ENCODE results near the gene SAPCD2. TPM values are rescaled to one million over a fixed set of nuclear protein-coding genes. Genes with fewer than 3 reads are reported as not detected.

SAPCD2 gene
- total and polyA plus RNA-seq, 2 donors from 2014 or later = 1.7 to 2.3 TPM

DNA sequence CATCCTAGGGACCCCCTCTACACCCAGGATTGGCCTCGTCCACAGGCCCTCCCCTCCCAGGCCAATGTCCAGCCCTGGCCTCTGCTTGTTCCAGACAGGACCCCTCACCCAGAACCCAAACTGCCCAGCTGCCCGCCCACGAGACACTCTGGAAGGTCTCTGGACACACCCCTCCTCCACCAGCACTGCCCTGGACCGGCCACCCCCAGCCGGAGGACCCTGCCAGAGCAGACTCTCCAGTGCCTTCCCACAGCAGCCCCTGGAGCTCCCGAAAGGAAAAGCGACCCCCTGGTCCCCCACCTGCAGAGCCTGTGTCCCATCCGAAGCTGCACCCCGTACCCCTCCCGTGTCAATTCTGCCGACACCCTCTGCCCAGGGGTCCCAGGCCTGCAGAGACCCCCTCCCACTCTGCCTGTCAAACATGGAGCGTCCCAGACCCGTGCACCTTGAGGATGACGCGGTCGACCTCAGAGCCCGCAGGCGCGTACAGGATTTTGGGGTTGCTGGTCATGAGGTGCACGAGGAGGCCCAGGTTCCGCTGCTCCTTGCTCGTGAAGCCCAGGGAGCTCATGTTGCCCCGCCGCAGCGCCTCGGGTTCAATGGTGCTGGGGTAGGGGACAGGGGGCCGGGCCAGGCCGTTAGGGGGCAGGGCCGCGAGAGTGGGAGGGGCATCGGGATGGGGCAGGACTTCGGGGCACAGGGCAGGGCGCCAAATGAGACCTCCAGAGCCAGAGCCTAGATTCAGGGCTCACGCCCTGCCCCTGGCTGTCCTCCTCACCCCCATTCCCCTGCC lies 50.3 kb downstream of the SAPCD2 start:
- no peak for FAIRE-seq

DNA sequence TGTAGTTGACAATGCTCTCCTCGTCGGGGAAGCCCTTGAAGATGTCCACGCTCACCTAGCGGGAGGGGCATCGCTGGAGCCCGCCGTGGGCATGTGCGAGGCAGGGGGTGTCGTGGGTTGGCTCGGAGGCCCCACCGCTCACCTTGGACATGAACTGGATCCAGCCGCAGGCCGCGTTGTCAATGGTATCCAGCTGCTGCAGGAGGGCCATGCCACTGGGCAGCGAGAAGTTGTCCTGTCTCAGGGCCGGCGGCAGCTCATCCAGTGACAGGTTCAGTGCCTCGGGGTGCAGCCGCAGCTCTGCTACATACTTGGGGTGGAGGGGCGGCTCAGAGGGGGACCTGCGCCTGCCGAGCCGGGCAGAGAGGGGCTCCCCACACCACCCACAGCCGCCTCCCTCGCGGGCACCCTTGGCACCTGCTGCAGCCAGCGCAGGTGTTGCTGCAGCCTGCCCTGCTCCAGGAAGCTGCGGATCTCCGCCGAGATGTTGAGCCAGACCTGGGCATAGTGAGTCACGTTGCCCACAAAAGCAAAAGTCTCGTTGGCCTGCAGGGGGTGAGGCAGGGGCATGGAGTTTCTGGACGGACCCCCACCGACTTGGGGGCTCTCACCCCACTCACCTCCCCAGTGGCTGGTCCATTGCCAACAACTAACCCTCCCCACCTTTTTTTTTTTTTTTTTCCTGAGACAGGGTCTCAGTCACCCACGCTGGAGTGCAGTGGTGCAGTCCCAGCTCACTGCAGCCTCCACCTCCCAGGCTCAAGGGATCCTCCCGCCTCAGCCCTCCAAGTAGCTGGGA lies 51.4 kb downstream of the SAPCD2 start:
- H3K27ac ChIP-seq (ENCODE audit: low read depth in 2 of 2, low read length in 2 of 2) = no peak overlapping the region
- H3K9ac ChIP-seq (ENCODE audit: low read length in 3 of 3) = no peak overlapping the region
- H3K4me3 ChIP-seq (ENCODE audit: low read length in 3 of 3) = no peak overlapping the region
- H3K27me3 ChIP-seq (ENCODE audit: control insufficient read depth, insufficient read depth, low read length) = no peaks in the 10 kb centered on the region
- H3K4me1 ChIP-seq (ENCODE audit: control insufficient read depth in 2 of 3, insufficient read depth in 2 of 3, low read depth in 1 of 3, low read length in 3 of 3) = no peaks in the 10 kb centered on the region
- H3K36me3 ChIP-seq (ENCODE audit: control insufficient read depth in 2 of 3, insufficient read depth in 3 of 3, low read length in 3 of 3) = peaks cover 0 to 8% (median 0%) of the 10 kb centered on the region in 3 donors
- TF ChIP-seq, protein P1, sequence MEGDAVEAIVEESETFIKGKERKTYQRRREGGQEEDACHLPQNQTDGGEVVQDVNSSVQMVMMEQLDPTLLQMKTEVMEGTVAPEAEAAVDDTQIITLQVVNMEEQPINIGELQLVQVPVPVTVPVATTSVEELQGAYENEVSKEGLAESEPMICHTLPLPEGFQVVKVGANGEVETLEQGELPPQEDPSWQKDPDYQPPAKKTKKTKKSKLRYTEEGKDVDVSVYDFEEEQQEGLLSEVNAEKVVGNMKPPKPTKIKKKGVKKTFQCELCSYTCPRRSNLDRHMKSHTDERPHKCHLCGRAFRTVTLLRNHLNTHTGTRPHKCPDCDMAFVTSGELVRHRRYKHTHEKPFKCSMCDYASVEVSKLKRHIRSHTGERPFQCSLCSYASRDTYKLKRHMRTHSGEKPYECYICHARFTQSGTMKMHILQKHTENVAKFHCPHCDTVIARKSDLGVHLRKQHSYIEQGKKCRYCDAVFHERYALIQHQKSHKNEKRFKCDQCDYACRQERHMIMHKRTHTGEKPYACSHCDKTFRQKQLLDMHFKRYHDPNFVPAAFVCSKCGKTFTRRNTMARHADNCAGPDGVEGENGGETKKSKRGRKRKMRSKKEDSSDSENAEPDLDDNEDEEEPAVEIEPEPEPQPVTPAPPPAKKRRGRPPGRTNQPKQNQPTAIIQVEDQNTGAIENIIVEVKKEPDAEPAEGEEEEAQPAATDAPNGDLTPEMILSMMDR (IDR thresholded peaks at IDR 0.05; ENCODE audit: borderline replicate concordance, extremely low read depth, insufficient read depth) = no peak
- no peaks in the 10 kb centered on the region for H3K9me3 ChIP-seq (ENCODE audit: control insufficient read depth in 2 of 3, insufficient read depth in 1 of 3, low read length in 3 of 3)
- intact Hi-C loops (cut with DNase I) = no loop called here
- FAIRE-seq = no peak
- DNase-seq = no peak

More for the DNA sequence above, 50.3 kb downstream of the SAPCD2 start:
- DNase-seq = no peak
- TF ChIP-seq, protein P1 (IDR thresholded peaks at IDR 0.05; ENCODE audit: borderline replicate concordance, extremely low read depth, insufficient read depth) = no peak
- Histone ChIP-seq H3K9me3 (ENCODE audit: control insufficient read depth in 2 of 3, insufficient read depth in 1 of 3, low read length in 3 of 3) (no peaks in the 10 kb centered on the region), H3K27ac (ENCODE audit: low read depth in 2 of 2, low read length in 2 of 2) (no peak overlapping the region), H3K27me3 (ENCODE audit: control insufficient read depth, insufficient read depth, low read length) (no peaks in the 10 kb centered on the region), H3K4me3 (ENCODE audit: low read length in 3 of 3) (no peak overlapping the region), H3K9ac (ENCODE audit: low read length in 3 of 3) (no peak overlapping the region), H3K4me1 (ENCODE audit: control insufficient read depth in 2 of 3, insufficient read depth in 2 of 3, low read depth in 1 of 3, low read length in 3 of 3) (peaks cover 0 to 2% (median 0%) of the 10 kb centered on the region in 3 donors), H3K36me3 (ENCODE audit: control insufficient read depth in 2 of 3, insufficient read depth in 3 of 3, low read length in 3 of 3) (peaks cover 0 to 8% (median 0%) of the 10 kb centered on the region in 3 donors)
- intact Hi-C loops (cut with DNase I) = loop anchor here (10.0 kb wide), 1 partner anchor 65 kb away; the partner anchor contains the start of gene LCN12

DNA sequence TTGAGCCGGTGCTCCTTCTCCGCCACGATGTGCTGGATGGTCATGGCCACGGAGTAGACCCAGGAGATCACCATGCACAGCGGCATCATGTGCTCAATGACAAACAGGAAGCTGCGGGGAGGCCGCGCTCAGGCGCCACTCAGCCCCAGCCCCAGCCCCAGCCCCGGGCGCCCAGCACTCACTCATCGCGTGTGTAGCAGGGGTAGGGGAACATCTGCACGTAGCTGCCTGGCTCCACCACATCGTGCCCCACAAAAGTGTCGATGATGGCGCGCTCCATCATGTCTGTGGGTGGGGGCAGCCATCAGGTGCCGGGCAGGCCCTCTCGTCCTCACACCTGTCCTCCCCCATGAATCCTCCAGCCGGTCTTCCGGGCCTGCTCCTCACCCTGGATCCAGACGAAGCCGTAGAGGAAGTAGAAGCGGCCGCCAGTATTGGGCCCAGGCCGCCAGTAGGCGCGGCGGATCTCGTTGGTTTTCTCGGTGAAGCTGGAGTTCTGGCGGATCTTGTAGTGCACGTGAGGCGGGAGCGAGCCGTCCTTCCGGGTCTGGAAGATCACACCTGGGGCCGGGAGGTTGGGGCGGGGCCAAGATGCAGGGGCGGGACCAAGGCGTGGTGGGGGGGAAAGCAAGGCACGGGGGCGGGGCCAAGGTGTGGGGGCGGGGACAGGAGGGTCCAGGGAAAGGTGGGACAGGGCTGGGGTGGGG lies 52.4 kb downstream of the SAPCD2 start:
- intact Hi-C loops (cut with DNase I) = no loop called here
- no peaks in the 10 kb centered on the region for H3K9me3 ChIP-seq (ENCODE audit: control insufficient read depth in 2 of 3, insufficient read depth in 1 of 3, low read length in 3 of 3)
- no peak overlapping the region for H3K9ac ChIP-seq (ENCODE audit: low read length in 3 of 3)
- H3K4me1 ChIP-seq (ENCODE audit: control insufficient read depth in 2 of 3, insufficient read depth in 2 of 3, low read depth in 1 of 3, low read length in 3 of 3) = no peaks in the 10 kb centered on the region
- H3K4me3 ChIP-seq (ENCODE audit: low read length in 3 of 3) = no peak overlapping the region
- TF ChIP-seq, protein P1 (IDR thresholded peaks at IDR 0.05; ENCODE audit: borderline replicate concordance, extremely low read depth, insufficient read depth) = no peak
- DNase-seq (no peak), FAIRE-seq (no peak)
- H3K27me3 ChIP-seq (ENCODE audit: control insufficient read depth, insufficient read depth, low read length) = no peaks in the 10 kb centered on the region
- H3K27ac ChIP-seq (ENCODE audit: low read depth in 2 of 2, low read length in 2 of 2) = no peak overlapping the region
- H3K36me3 ChIP-seq (ENCODE audit: control insufficient read depth in 2 of 3, insufficient read depth in 3 of 3, low read length in 3 of 3) = peaks cover 0 to 8% (median 0%) of the 10 kb centered on the region in 3 donors
